ENCODE data around the gene CDK17. TPM values are rescaled to one million over a fixed set of nuclear protein-coding genes. Genes with fewer than 3 reads are reported as not detected.
A peak's percentile ranks its signal among the peaks of the same experiment; 100 is the strongest.
"Not testable (repeated sequence)": the region's sequence is repeated elsewhere in the genome, so short reads cannot be mapped to it uniquely, and the experiment has no call there.

The CDK17 gene
- total RNA-seq, 2 experiments from 2014 or later: 38.0 to 39.4 TPM

DNA sequence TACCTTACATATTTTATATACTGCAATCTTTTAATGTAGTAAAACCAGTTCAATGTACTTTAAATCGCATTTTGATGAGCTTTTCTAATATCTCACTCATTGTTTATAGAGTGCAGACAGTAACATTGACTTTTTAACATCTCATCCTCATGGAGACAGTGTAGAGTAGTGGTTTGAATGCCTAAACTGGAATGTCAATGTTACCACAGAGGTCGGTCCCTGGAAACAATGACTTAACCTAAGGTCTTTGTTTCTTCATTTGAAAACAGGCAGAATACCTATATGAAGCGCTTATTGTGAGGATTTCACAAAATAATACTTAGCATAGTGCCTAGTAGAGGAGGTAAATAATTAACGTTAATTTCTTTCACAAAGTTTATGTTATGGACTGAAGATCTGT lies 5.0 kb downstream of the CDK17 start:
- Mint-ChIP-seq H3K4me3 (no peak overlapping the region), H3K4me1 (peaks cover 42% of the 10 kb centered on the region), H3K27ac (no peak overlapping the region), H3K36me3 (ENCODE audit: low read depth) (peaks cover 6% of the 10 kb centered on the region), H3K27me3 (no peaks in the 10 kb centered on the region), H3K9me3 (ENCODE audit: low read depth) (no peaks in the 10 kb centered on the region)
- intact Hi-C loops (cut with DNase I, micrococcal nuclease): loop anchor here (5.0 to 10.0 kb wide), 3 partner anchors 98 to 453 kb away; partner anchors contain the start of genes AMDHD1 (in 1 of the 2) and CCDC38 (in 1 of the 2)
- ChIA-PET CTCF (interaction anchor here (0.8 kb wide), 1 partner anchor 80 kb away, joined by 3 read pairs; no protein-coding TSS in a partner anchor), POLR2A (no interaction called here)
- no peak for DNase-seq
- ATAC-seq: no peak

- ATAC-seq; H3K9me3 Mint-ChIP-seq (ENCODE audit: low read depth); H3K27ac Mint-ChIP-seq; DNase-seq; H3K4me3 Mint-ChIP-seq; H3K27me3 Mint-ChIP-seq: not testable (repeated sequence)
- H3K4me1 Mint-ChIP-seq: peaks cover 51% of the 10 kb centered on the region
- POLR2A ChIA-PET: interaction anchor here (0.7 kb wide), 1 partner anchor 15 kb away, joined by 4 read pairs; no protein-coding TSS in a partner anchor
- CTCF ChIA-PET: interaction anchor here (0.6 to 0.9 kb wide), 2 partner anchors 12 to 120 kb away, joined by 3 to 4 read pairs; no protein-coding TSS in a partner anchor
- peaks cover 14% of the 10 kb centered on the region for H3K36me3 Mint-ChIP-seq (ENCODE audit: low read depth)
- intact Hi-C loops (cut with DNase I, micrococcal nuclease): loop anchor here in 1 of 2 experiments (10.0 kb wide), 1 partner anchor 158 kb away; no protein-coding TSS in a partner anchor
These were observed 7.0 kb downstream of the CDK17 start for GRCh38 chr12:96393229-96393628.

GRCh38 chr12:96392397-96392796 lies 7.8 kb downstream of the CDK17 start:
- H3K4me1 Mint-ChIP-seq: peaks cover 50% of the 10 kb centered on the region
- no peaks in the 10 kb centered on the region for H3K27me3 Mint-ChIP-seq
- CTCF ChIA-PET: no interaction called here

GRCh38 chr12:96387981-96388380 lies 12.3 kb downstream of the CDK17 start:
- Mint-ChIP-seq H3K36me3 (ENCODE audit: low read depth) (peaks cover 24% of the 10 kb centered on the region), H3K9me3 (ENCODE audit: low read depth) (no peaks in the 10 kb centered on the region), H3K4me1 (peaks cover 59% of the 10 kb centered on the region), H3K27ac (peak overlapping the region; percentile 5), H3K27me3 (no peaks in the 10 kb centered on the region), H3K4me3 (no peak overlapping the region)
- POLR2A ChIA-PET: no interaction called here
- intact Hi-C loops (cut with DNase I, micrococcal nuclease): no loop called here
- CTCF ChIA-PET: interaction anchor here (1.3 to 5.0 kb wide), 2 partner anchors 11 to 129 kb away, joined by 6 to 29 read pairs; partner anchors contain the start of gene CDK17
- DNase-seq: no peak
- ATAC-seq: no peak

More at GRCh38 chr12:96392397-96392796, 7.8 kb downstream of the CDK17 start:
- intact Hi-C loops (cut with DNase I, micrococcal nuclease): loop anchor here in 1 of 2 experiments (10.0 kb wide), 1 partner anchor 158 kb away; no protein-coding TSS in a partner anchor
- H3K36me3 Mint-ChIP-seq (ENCODE audit: low read depth): peaks cover 15% of the 10 kb centered on the region
- no peaks in the 10 kb centered on the region for H3K9me3 Mint-ChIP-seq (ENCODE audit: low read depth)
- POLR2A ChIA-PET: no interaction called here
- DNase-seq (no peak), ATAC-seq (no peak)
- H3K27ac Mint-ChIP-seq: no peak overlapping the region
- no peak overlapping the region for H3K4me3 Mint-ChIP-seq

- no peaks in the 10 kb centered on the region for H3K27me3 Mint-ChIP-seq
- intact Hi-C loops (cut with DNase I, micrococcal nuclease): no loop called here
- H3K4me3 Mint-ChIP-seq: no peak overlapping the region
- no peaks in the 10 kb centered on the region for H3K9me3 Mint-ChIP-seq (ENCODE audit: low read depth)
- peak; percentile 10 for ATAC-seq
- ChIA-PET CTCF (interaction anchor here (0.6 to 5.0 kb wide), 3 partner anchors 12 to 72 kb away, joined by 3 to 29 read pairs (median 3); partner anchors contain the start of gene CDK17), POLR2A (no interaction called here)
- no peak for DNase-seq
- H3K4me1 Mint-ChIP-seq: peaks cover 66% of the 10 kb centered on the region
- peaks cover 30% of the 10 kb centered on the region for H3K36me3 Mint-ChIP-seq (ENCODE audit: low read depth)
- H3K27ac Mint-ChIP-seq: peak overlapping the region; percentile 48
These were observed 13.4 kb downstream of the CDK17 start for GRCh38 chr12:96386794-96387193.

DNA sequence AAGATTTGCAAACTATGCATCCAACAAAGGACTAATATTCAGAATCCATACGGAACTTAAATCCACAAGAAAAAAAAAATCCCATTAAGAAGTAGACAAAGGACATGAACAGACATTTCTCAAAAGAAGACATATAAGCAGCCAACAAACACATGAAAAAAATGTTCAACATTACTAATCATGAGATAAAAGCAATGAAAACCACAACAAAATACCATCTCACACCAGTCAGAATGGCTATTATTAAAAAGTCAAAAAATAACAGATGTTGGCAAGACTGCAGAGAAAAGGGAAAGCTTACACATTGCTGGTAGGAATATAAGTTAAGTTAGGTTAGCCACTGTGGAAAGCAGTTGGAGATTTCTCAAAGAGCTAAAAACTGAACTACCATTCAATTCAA lies 16.2 kb downstream of the CDK17 start:
- Mint-ChIP-seq H3K36me3 (ENCODE audit: low read depth) (peaks cover 25% of the 10 kb centered on the region), H3K4me1 (peaks cover 76% of the 10 kb centered on the region), H3K27ac (no peak overlapping the region), H3K27me3 (no peaks in the 10 kb centered on the region), H3K4me3 (no peak overlapping the region), H3K9me3 (ENCODE audit: low read depth) (no peaks in the 10 kb centered on the region)
- ChIA-PET POLR2A (interaction anchor here (0.6 kb wide), 1 partner anchor 18 kb away, joined by 4 read pairs; no protein-coding TSS in a partner anchor), CTCF (interaction anchor here (1.1 to 1.4 kb wide), 2 partner anchors 13 to 17 kb away, joined by 5 to 6 read pairs; no protein-coding TSS in a partner anchor)
- DNase-seq (no peak), ATAC-seq (no peak)
- intact Hi-C loops (cut with DNase I, micrococcal nuclease): loop anchor here in 1 of 2 experiments (5.0 kb wide), 1 partner anchor 37 kb away; no protein-coding TSS in a partner anchor

GRCh38 chr12:96383371-96383770 lies 16.9 kb downstream of the CDK17 start:
- DNase-seq: no peak
- peak overlapping the region; percentile 17 for H3K27ac Mint-ChIP-seq
- ChIA-PET POLR2A (no interaction called here), CTCF (interaction anchor here (1.1 to 1.4 kb wide), 2 partner anchors 13 to 18 kb away, joined by 5 to 6 read pairs; no protein-coding TSS in a partner anchor)
- ATAC-seq: no peak
- peaks cover 2% of the 10 kb centered on the region for H3K9me3 Mint-ChIP-seq (ENCODE audit: low read depth)
- peaks cover 24% of the 10 kb centered on the region for H3K36me3 Mint-ChIP-seq (ENCODE audit: low read depth)
- H3K4me3 Mint-ChIP-seq: no peak overlapping the region
- no peaks in the 10 kb centered on the region for H3K27me3 Mint-ChIP-seq
- H3K4me1 Mint-ChIP-seq: peaks cover 77% of the 10 kb centered on the region
- intact Hi-C loops (cut with DNase I, micrococcal nuclease): loop anchor here in 1 of 2 experiments (5.0 kb wide), 1 partner anchor 36 kb away; no protein-coding TSS in a partner anchor

- CTCF ChIA-PET: interaction anchor here (0.6 to 4.5 kb wide), 4 partner anchors 12 to 143 kb away, joined by 3 to 24 read pairs (median 4); partner anchors contain the start of gene CDK17
- intact Hi-C loops (cut with DNase I, micrococcal nuclease): loop anchor here (5.0 kb wide), 4 partner anchors 32 to 332 kb away; no protein-coding TSS in a partner anchor
- DNase-seq; H3K9me3 Mint-ChIP-seq (ENCODE audit: low read depth); H3K4me3 Mint-ChIP-seq; H3K27me3 Mint-ChIP-seq; POLR2A ChIA-PET; ATAC-seq: not testable (repeated sequence)
- H3K27ac Mint-ChIP-seq: peak overlapping the region; percentile 24
- peaks cover 80% of the 10 kb centered on the region for H3K4me1 Mint-ChIP-seq
- peaks cover 22% of the 10 kb centered on the region for H3K36me3 Mint-ChIP-seq (ENCODE audit: low read depth)
These were observed 20.5 kb downstream of the CDK17 start for GRCh38 chr12:96379743-96380142.

DNA sequence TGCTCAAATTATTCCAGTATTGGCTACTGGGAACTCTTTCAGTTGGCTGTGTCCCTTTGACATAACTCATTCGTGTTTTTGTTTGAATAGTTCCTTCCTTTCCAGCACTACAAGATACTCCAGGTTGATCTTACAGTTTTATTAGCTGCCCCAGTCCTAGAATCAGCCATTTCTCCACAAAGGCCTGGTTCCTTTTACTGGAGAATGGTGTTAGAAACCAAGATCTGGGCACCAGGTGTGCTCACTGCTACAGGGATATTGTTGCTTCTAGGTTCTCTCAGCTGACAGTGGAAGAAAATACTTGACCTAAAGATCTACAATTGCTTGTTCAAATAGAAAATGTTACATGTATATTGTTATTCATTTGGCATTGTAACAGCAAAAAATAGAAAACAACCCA lies 21.9 kb downstream of the CDK17 start:
- H3K36me3 Mint-ChIP-seq (ENCODE audit: low read depth): peaks cover 13% of the 10 kb centered on the region
- CTCF ChIA-PET: interaction anchor here (1.3 to 4.5 kb wide), 6 partner anchors 22 to 112 kb away, joined by 3 to 24 read pairs (median 4); partner anchors contain the start of gene CDK17
- peak overlapping the region; percentile 96 for H3K27ac Mint-ChIP-seq
- H3K4me3 Mint-ChIP-seq: peak overlapping the region; percentile 76
- POLR2A ChIA-PET: interaction anchor here (0.6 to 2.0 kb wide), 3 partner anchors 13 to 22 kb away, joined by 3 to 7 read pairs (median 3); partner anchors contain the start of gene CDK17
- intact Hi-C loops (cut with DNase I, micrococcal nuclease): loop anchor here (1.0 to 5.0 kb wide), 5 partner anchors 21 to 331 kb away; no protein-coding TSS in a partner anchor
- no peak for DNase-seq
- ATAC-seq: no peak
- H3K27me3 Mint-ChIP-seq: no peaks in the 10 kb centered on the region
- H3K4me1 Mint-ChIP-seq: peaks cover 79% of the 10 kb centered on the region
- peaks cover 4% of the 10 kb centered on the region for H3K9me3 Mint-ChIP-seq (ENCODE audit: low read depth)

GRCh38 chr12:96376865-96377264 lies 23.4 kb downstream of the CDK17 start:
- Mint-ChIP-seq H3K4me1 (peaks cover 77% of the 10 kb centered on the region), H3K9me3 (ENCODE audit: low read depth) (peaks cover 4% of the 10 kb centered on the region), H3K27me3 (no peaks in the 10 kb centered on the region), H3K4me3 (peak overlapping the region; percentile 76), H3K36me3 (ENCODE audit: low read depth) (peaks cover 6% of the 10 kb centered on the region), H3K27ac (peak overlapping the region; percentile 96)
- POLR2A ChIA-PET: no interaction called here
- CTCF ChIA-PET: no interaction called here
- intact Hi-C loops (cut with DNase I, micrococcal nuclease): loop anchor here (1.0 to 5.0 kb wide), 4 partner anchors 40 to 330 kb away; no protein-coding TSS in a partner anchor
- DNase-seq: no peak
- peak; percentile 37 for ATAC-seq

- H3K9me3 Mint-ChIP-seq (ENCODE audit: low read depth): peaks cover 4% of the 10 kb centered on the region
- CTCF ChIA-PET: interaction anchor here (0.6 to 1.6 kb wide), 4 partner anchors 23 to 161 kb away, joined by 3 read pairs; no protein-coding TSS in a partner anchor
- H3K36me3 Mint-ChIP-seq (ENCODE audit: low read depth): peaks cover 8% of the 10 kb centered on the region
- intact Hi-C loops (cut with DNase I, micrococcal nuclease): loop anchor here (1.0 to 5.0 kb wide), 4 partner anchors 39 to 329 kb away; no protein-coding TSS in a partner anchor
- no peaks in the 10 kb centered on the region for H3K27me3 Mint-ChIP-seq
- peaks cover 82% of the 10 kb centered on the region for H3K4me1 Mint-ChIP-seq
- no peak for ATAC-seq
- H3K4me3 Mint-ChIP-seq: no peak overlapping the region
- peak overlapping the region; percentile 79 for H3K27ac Mint-ChIP-seq
- POLR2A ChIA-PET: no interaction called here
- DNase-seq: no peak
These were observed 24.2 kb downstream of the CDK17 start for GRCh38 chr12:96375841-96376604.

All from activated CD4-positive, alpha-beta T cell treated with anti-CD3 and anti-CD28 coated beads for 36 hours (primary cell).